K562 (cell line): Measurements from ENCODE around the gene ASPRV1. TPM values are rescaled to one million over a fixed set of nuclear protein-coding genes. Genes with fewer than 3 reads are reported as not detected.
A peak's percentile ranks its signal among the peaks of the same experiment; 100 is the strongest.

Source experiments
- BACH1 ChIP-seq: fragments of 200-800 bp; sonication (Bioruptor generic); IDR thresholded peaks from 2 replicates; pipeline ENCODE4 v1.6.1; 2016; ENCODE audit warnings: missing genetic modification characterization, missing compliant biosample characterization
- CBFB ChIP-seq: sonication (generic); formaldehyde crosslinking; IDR thresholded peaks from 2 replicates; pipeline ENCODE4 v1.4.0; 2020; ENCODE audit warnings: mild to moderate bottlenecking, missing genetic modification reagents
- DLX4 ChIP-seq: fragments of 250-450 bp; sonication (Bioruptor Pico); IDR thresholded peaks from 2 replicates; pipeline ENCODE4 v1.6.1; 2021; ENCODE audit warnings: mild to moderate bottlenecking
- ESRRB ChIP-seq: fragments of 250-450 bp; sonication (Bioruptor Pico); IDR thresholded peaks from 2 replicates; pipeline ENCODE4 v1.5.0; 2020; ENCODE audit warnings: mild to moderate bottlenecking, moderate library complexity, borderline replicate concordance
- EWSR1 ChIP-seq: fragments of 450-650 bp; IDR thresholded peaks from 2 replicates; pipeline ENCODE4 v1.6.1; 2018; ENCODE audit warnings: borderline replicate concordance, mild to moderate bottlenecking, low read depth, moderate library complexity; ENCODE audit not compliant: partially characterized antibody
- EZH2 ChIP-seq: IDR thresholded peaks from 2 replicates; pipeline ENCODE4 v1.6.1; 2012; ENCODE audit warnings: low read depth, mild to moderate bottlenecking, inconsistent platforms, low read length, borderline replicate concordance
- GABPA ChIP-seq: fragments of 200-800 bp; sonication (Bioruptor generic); conservative IDR thresholded peaks from 2 replicates; pipeline ENCODE4 v1.6.1; 2016; ENCODE audit warnings: low read depth, missing genetic modification characterization, missing compliant biosample characterization
- HMBOX1 ChIP-seq: sonication (generic); IDR thresholded peaks from 2 replicates; pipeline ENCODE4 v1.6.1; 2016
- HNRNPUL1 ChIP-seq: fragments of 200-400 bp; formaldehyde crosslinking; IDR thresholded peaks from 2 replicates; pipeline ENCODE4 v1.6.1; 2017; ENCODE audit warnings: low read length
- NFE2 ChIP-seq: IDR thresholded peaks from 2 replicates; pipeline ENCODE4 v1.6.1; 2014; ENCODE audit warnings: antibody characterized with exemption, low read depth
- RAD51 ChIP-seq: fragments of 450-650 bp; IDR thresholded peaks from 2 replicates; pipeline ENCODE4 v1.7.1; 2016; ENCODE audit warnings: low read depth, mild to moderate bottlenecking, borderline replicate concordance
- RBM25 ChIP-seq: fragments of 200-400 bp; formaldehyde crosslinking; IDR thresholded peaks from 2 replicates; pipeline ENCODE4 v1.6.1; 2018; ENCODE audit warnings: low read length, low read depth, moderate library complexity; ENCODE audit not compliant: severe bottlenecking
- SAFB2 ChIP-seq: fragments of 200-400 bp; formaldehyde crosslinking; IDR thresholded peaks from 2 replicates; pipeline ENCODE4 v1.6.1; 2018; ENCODE audit warnings: borderline replicate concordance, low read length, low read depth, moderate library complexity; ENCODE audit not compliant: severe bottlenecking
- SIX5 ChIP-seq, 2 experiments: IDR thresholded peaks; 2 replicates each; pipeline ENCODE4 v1.6.1; 2011; ENCODE audit warnings: low read length in 2 of 2, borderline replicate concordance in 1 of 2, low read depth in 1 of 2, mild to moderate bottlenecking in 1 of 2, moderate library complexity in 1 of 2; ENCODE audit not compliant: insufficient read depth in 1 of 2
- SMAD2 ChIP-seq: fragments of 150-350 bp; IDR thresholded peaks from 2 replicates; pipeline ENCODE4 v1.6.1; 2014; ENCODE audit warnings: low read depth, mild to moderate bottlenecking, low read length
- SMAD3 ChIP-seq: fragments of 450-650 bp; formaldehyde crosslinking; conservative IDR thresholded peaks from 2 replicates; pipeline ENCODE4 v1.4.0; 2020; ENCODE audit warnings: mild to moderate bottlenecking
- SPI1 ChIP-seq: IDR thresholded peaks from 2 replicates; pipeline ENCODE4 v1.6.1; 2011; ENCODE audit warnings: low read depth, low read length, control low read depth, borderline replicate concordance
- ZBTB5 ChIP-seq: fragments of 450-650 bp; IDR thresholded peaks from 2 replicates; pipeline ENCODE4 v1.6.1; 2017; ENCODE audit warnings: antibody characterized with exemption
- ZC3H11A ChIP-seq: IDR thresholded peaks from 2 replicates; pipeline ENCODE4 v1.6.1; 2012; ENCODE audit warnings: low read depth, low read length, improper control_type of control experiment
- ZNF124 ChIP-seq: sonication (generic); formaldehyde crosslinking; IDR thresholded peaks from 2 replicates; pipeline ENCODE4 v1.8.1; 2022; ENCODE audit warnings: missing genetic modification reagents
- ZNF146 ChIP-seq: IDR thresholded peaks from one replicate; pipeline ENCODE4 v1.6.1; 2018; ENCODE audit warnings: missing compliant biosample characterization; ENCODE audit not compliant: unreplicated experiment
- ZNF445 ChIP-seq: fragments of 250-450 bp; sonication (Bioruptor Pico); IDR thresholded peaks from 2 replicates; pipeline ENCODE4 v1.4.0; 2020; ENCODE audit warnings: low read depth, mild to moderate bottlenecking, moderate library complexity
- polyA plus RNA-seq, 8 experiments: library from polyadenylated mRNA; depleted of rRNA in 4 of 8; stranded (reverse) in 5 of 8; unstranded in 3 of 8; fragments of >200 nt; fragmentation: Nextera tagmentation in 2 of 8; fragmentation: Illumina TruSeq in 1 of 8; extraction: Ambion mirVana in 2 of 8; extraction: Trizol in 1 of 8; gene quantifications; 2 replicates each; pipeline versions ENCODE4 v1.2.1 to v1.2.3, GENCODE V29; 2011 to 2014; ENCODE audit warnings: inconsistent platforms in 1 of 8, missing spikeins in 1 of 8
- total RNA-seq, 7 experiments: library from RNA; depleted of rRNA in 6 of 7; stranded (reverse); fragments of >200 nt in 6 of 7; fragmentation: Illumina TruSeq in 2 of 7; extraction: Trizol in 2 of 7; gene quantifications; 2 replicates each; pipeline versions ENCODE4 v1.2.1 to v1.2.3, GENCODE V29; 2011 to 2021; ENCODE audit warnings: low replicate concordance in 1 of 7
- TF ChIP-seq, protein P1 (sequence below): sonication (generic); formaldehyde crosslinking; IDR thresholded peaks from 2 replicates; pipeline ENCODE4 v1.8.1; 2023; ENCODE audit warnings: mild to moderate bottlenecking, missing genetic modification reagents

Gene ASPRV1
- total and polyA plus RNA-seq, 9 of the 15 experiments (the other 6 are each of a cell fraction or from before 2014, with no cell fraction given): 0.17 to 0.72 (median 0.47) TPM; not detected in 1

DNA sequence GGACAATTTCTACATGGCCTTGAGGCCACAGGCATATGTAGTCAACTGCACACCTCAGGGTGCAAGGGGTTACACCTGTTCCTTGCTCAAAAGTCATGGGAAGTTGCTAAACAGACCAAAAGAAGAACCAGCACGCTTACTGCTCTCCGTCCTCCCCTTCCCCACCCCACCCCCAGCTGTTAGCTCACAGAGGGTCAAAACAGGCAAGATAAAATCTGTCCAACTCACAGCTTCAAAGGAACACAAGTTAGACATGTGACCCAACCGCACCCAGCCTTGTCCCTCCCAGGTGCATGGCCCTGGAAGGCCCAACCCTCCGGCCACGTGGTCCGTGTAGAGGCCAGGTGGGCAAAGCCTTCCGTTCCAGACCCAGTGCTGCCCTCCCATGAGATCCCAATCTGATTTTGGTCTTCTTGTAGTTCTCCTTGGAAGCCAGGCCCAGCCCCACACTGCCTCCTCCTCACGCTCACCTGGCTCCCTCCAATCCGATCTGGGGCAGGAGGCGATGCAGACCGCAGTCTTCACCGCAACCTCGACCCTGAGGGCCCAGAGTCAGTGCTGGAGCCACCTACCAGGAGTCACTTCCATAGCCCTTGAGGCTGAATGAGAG, 14.5 kb upstream of the ASPRV1 start (continued):
- TF ChIP-seq ZC3H11A: no peak
- TF ChIP-seq SIX5 (IDR thresholded peaks at IDR 0.05; ENCODE audit: borderline replicate concordance in 1 of 2, insufficient read depth in 1 of 2, low read depth in 1 of 2, low read length in 2 of 2): no peak
- no peak for TF ChIP-seq EZH2
- TF ChIP-seq, protein P1, sequence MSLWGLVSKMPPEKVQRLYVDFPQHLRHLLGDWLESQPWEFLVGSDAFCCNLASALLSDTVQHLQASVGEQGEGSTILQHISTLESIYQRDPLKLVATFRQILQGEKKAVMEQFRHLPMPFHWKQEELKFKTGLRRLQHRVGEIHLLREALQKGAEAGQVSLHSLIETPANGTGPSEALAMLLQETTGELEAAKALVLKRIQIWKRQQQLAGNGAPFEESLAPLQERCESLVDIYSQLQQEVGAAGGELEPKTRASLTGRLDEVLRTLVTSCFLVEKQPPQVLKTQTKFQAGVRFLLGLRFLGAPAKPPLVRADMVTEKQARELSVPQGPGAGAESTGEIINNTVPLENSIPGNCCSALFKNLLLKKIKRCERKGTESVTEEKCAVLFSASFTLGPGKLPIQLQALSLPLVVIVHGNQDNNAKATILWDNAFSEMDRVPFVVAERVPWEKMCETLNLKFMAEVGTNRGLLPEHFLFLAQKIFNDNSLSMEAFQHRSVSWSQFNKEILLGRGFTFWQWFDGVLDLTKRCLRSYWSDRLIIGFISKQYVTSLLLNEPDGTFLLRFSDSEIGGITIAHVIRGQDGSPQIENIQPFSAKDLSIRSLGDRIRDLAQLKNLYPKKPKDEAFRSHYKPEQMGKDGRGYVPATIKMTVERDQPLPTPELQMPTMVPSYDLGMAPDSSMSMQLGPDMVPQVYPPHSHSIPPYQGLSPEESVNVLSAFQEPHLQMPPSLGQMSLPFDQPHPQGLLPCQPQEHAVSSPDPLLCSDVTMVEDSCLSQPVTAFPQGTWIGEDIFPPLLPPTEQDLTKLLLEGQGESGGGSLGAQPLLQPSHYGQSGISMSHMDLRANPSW (CRISPR knock-in tag): no peak
- TF ChIP-seq SAFB2: no peak
- no peak for TF ChIP-seq ZNF124
- TF ChIP-seq DLX4 (CRISPR knock-in tag): no peak
- TF ChIP-seq HMBOX1: no peak
- 0 out of 2 replicates have a peak, but pooled peaks have one; percentile 12 for TF ChIP-seq SPI1
- TF ChIP-seq ZNF445: 0 out of 2 replicates have a peak, but pooled peaks have one; percentile 10
- no peak for TF ChIP-seq SMAD2
- TF ChIP-seq CBFB (CRISPR knock-in tag): 0 out of 2 replicates have a peak, but pooled peaks have one; percentile 51
- no peak for TF ChIP-seq SMAD3 (CRISPR knock-in tag)
- peak; percentile 93 for TF ChIP-seq RAD51
- peak; percentile 85 for TF ChIP-seq BACH1 (tag)
- TF ChIP-seq ZNF146 (CRISPR knock-in tag): no peak
- peak; percentile 51; the same call in 1 of the 2 replicates for TF ChIP-seq NFE2
- TF ChIP-seq RBM25: no peak
- TF ChIP-seq GABPA (tag): no peak
- no peak for TF ChIP-seq EWSR1
- no peak for TF ChIP-seq ESRRB
- TF ChIP-seq ZBTB5: no peak
- no peak for TF ChIP-seq HNRNPUL1
